H1 (cell line): Measurements from ENCODE around the gene PLSCR5. TPM values are rescaled to one million over a fixed set of nuclear protein-coding genes. Genes with fewer than 3 reads are reported as not detected.

Source experiments
- CTCF ChIA-PET: fragments of 300-600 bp; sonication (Branson Sonifier 250); formaldehyde crosslinking; loops from one replicate; lab custom pipeline; 2021; ENCODE audit not compliant: partially characterized antibody; lab: Charles Lee
- POLR2A ChIA-PET: fragments of 300-600 bp; sonication (Branson Sonifier 250); formaldehyde crosslinking; loops from one replicate; lab custom pipeline; 2021; ENCODE audit warnings: inconsistent platforms; ENCODE audit not compliant: partially characterized antibody; lab: Charles Lee
- DNase-seq, 2 experiments: peaks; one replicate each; pipeline versions ENCODE4 v3.0.0 to v3.0.0-alpha.2; 2010 to 2022; ENCODE audit warnings: low spot score in 2 of 2, low read depth in 1 of 2, mixed read lengths in 1 of 2
- FAIRE-seq: peaks from 2 replicates; lab custom pipeline; 2011; peaks lifted over from hg19 to GRCh38; lab: Jason Lieb, UNC
- H2AFZ ChIP-seq: 2 replicates; pipeline ENCODE4 v1.8.1; 2012; ENCODE audit warnings: low read length, inconsistent platforms
- H2AK5ac ChIP-seq: 2 replicates; pipeline ENCODE4 v1.6.1; 2013; ENCODE audit warnings: low read depth, low read length
- H2BK120ac ChIP-seq: replicated peaks from 2 replicates; pipeline ENCODE3; 2013; ENCODE audit warnings: low read depth, low read length, inconsistent platforms
- H2BK12ac ChIP-seq: 2 replicates; pipeline ENCODE4 v1.6.1; 2013; ENCODE audit warnings: low read depth, low read length
- H2BK15ac ChIP-seq: 2 replicates; pipeline ENCODE4 v1.6.1; 2013; ENCODE audit warnings: low read length
- H2BK20ac ChIP-seq: 2 replicates; pipeline ENCODE4 v1.6.1; 2013; ENCODE audit warnings: low read length
- H2BK5ac ChIP-seq: 2 replicates; pipeline ENCODE4 v1.6.1; 2013; ENCODE audit warnings: low read depth, low read length
- H3K14ac ChIP-seq: 2 replicates; pipeline ENCODE4 v1.6.1; 2013; ENCODE audit warnings: inconsistent platforms; ENCODE audit not compliant: insufficient read length
- H3K18ac ChIP-seq: 2 replicates; pipeline ENCODE4 v1.6.1; 2013; ENCODE audit warnings: low read length; ENCODE audit errors: extremely low read depth
- H3K23ac ChIP-seq: 2 replicates; pipeline ENCODE4 v1.6.1; 2013; ENCODE audit warnings: inconsistent platforms; ENCODE audit not compliant: insufficient read length
- H3K23me2 ChIP-seq: 2 replicates; pipeline ENCODE4 v1.6.1; 2013; ENCODE audit warnings: low read depth, low read length
- H3K27ac ChIP-seq: 2 replicates; pipeline ENCODE4 v1.6.1; 2011; ENCODE audit warnings: low read depth, low read length, inconsistent platforms
- H3K27me3 ChIP-seq, 4 experiments: replicated peaks in 1 of 4; 1 replicate in 1 of 4; 2 replicates in 3 of 4; pipeline versions ENCODE4 v1.6.1 to v1.8.1; 2011 to 2013; ENCODE audit warnings: low read length in 3 of 4, mild to moderate bottlenecking in 3 of 4, inconsistent platforms in 2 of 4, mixed read lengths in 2 of 4, moderate library complexity in 1 of 4; ENCODE audit not compliant: control insufficient read depth in 3 of 4, insufficient read depth in 3 of 4; ENCODE audit errors: extremely low read depth in 1 of 4
- H3K36me3 ChIP-seq, 4 experiments: 2 replicates each; pipeline versions ENCODE4 v1.6.1 to v1.8.1; 2011 to 2013; ENCODE audit warnings: mild to moderate bottlenecking in 4 of 4, low read length in 3 of 4, moderate library complexity in 2 of 4, control low read depth in 1 of 4, inconsistent platforms in 1 of 4; ENCODE audit not compliant: insufficient read depth in 4 of 4, control insufficient read depth in 2 of 4
- H3K4ac ChIP-seq: replicated peaks from 2 replicates; pipeline ENCODE3; 2013; ENCODE audit warnings: low read length, low read depth, mixed read lengths, inconsistent platforms; ENCODE audit not compliant: insufficient read length
- H3K4me1 ChIP-seq, 4 experiments: replicated peaks in 1 of 4; 1 replicate in 1 of 4; 2 replicates in 3 of 4; pipeline versions ENCODE4 v1.6.1 to v1.8.1; 2011 to 2013; ENCODE audit warnings: low read length in 3 of 4, inconsistent platforms in 2 of 4, mixed read lengths in 1 of 4; ENCODE audit not compliant: insufficient read depth in 4 of 4, control insufficient read depth in 3 of 4
- H3K4me2 ChIP-seq, 2 experiments: 2 replicates each; pipeline versions ENCODE4 v1.6.1 to v1.8.1; 2011 to 2013; ENCODE audit warnings: low read depth in 2 of 2, low read length in 2 of 2, control low read depth in 1 of 2, inconsistent platforms in 1 of 2, mild to moderate bottlenecking in 1 of 2; ENCODE audit not compliant: insufficient read depth in 1 of 2
- H3K4me3 ChIP-seq, 4 experiments: fragments of 200-600, 300-600 bp in 1 of 4; sonication (generic), shearing (Covaris generic), sonication (Bioruptor Twin) in 1 of 4; 2 replicates each; pipeline versions ENCODE4 v1.5.1 to v1.8.1; 2011 to 2016; ENCODE audit warnings: low read length in 4 of 4, low read depth in 3 of 4, control low read depth in 2 of 4, inconsistent platforms in 2 of 4, mild to moderate bottlenecking in 2 of 4, mixed read lengths in 1 of 4, moderate library complexity in 1 of 4; ENCODE audit not compliant: insufficient read depth in 2 of 4; ENCODE audit errors: extremely low read depth in 1 of 4
- H3K56ac ChIP-seq: replicated peaks from 2 replicates; pipeline ENCODE3; 2013; ENCODE audit warnings: low read depth, mild to moderate bottlenecking, mixed read lengths, low read length, inconsistent platforms; ENCODE audit not compliant: insufficient read length
- H3K79me1 ChIP-seq: 2 replicates; pipeline ENCODE4 v1.6.1; 2013; ENCODE audit warnings: low read depth, low read length, control low read depth
- H3K79me2 ChIP-seq, 2 experiments: 2 replicates each; pipeline versions ENCODE4 v1.6.1 to v1.8.1; 2012 to 2013; ENCODE audit warnings: low read length in 2 of 2, mild to moderate bottlenecking in 2 of 2, inconsistent platforms in 1 of 2; ENCODE audit not compliant: insufficient read depth in 2 of 2, control insufficient read depth in 1 of 2
- H3K9ac ChIP-seq, 4 experiments: replicated peaks in 1 of 4; 1 replicate in 1 of 4; 2 replicates in 3 of 4; pipeline versions ENCODE4 v1.6.1 to v1.8.1; 2011 to 2013; ENCODE audit warnings: low read depth in 3 of 4, low read length in 3 of 4, control low read depth in 2 of 4, mild to moderate bottlenecking in 2 of 4, moderate library complexity in 2 of 4, inconsistent platforms in 1 of 4; ENCODE audit errors: extremely low read depth in 1 of 4
- H3K9me3 ChIP-seq, 2 experiments: 2 replicates each; pipeline versions ENCODE4 v1.6.1 to v1.8.1; 2012 to 2013; ENCODE audit warnings: mild to moderate bottlenecking in 2 of 2, moderate library complexity in 2 of 2, control low read depth in 1 of 2, inconsistent platforms in 1 of 2, low read depth in 1 of 2, low read length in 1 of 2, mixed read lengths in 1 of 2; ENCODE audit not compliant: insufficient read depth in 2 of 2
- H4K20me1 ChIP-seq, 2 experiments: replicated peaks in 1 of 2; 2 replicates each; pipeline versions ENCODE3 to v1.8.1; 2011 to 2013; ENCODE audit warnings: inconsistent platforms in 2 of 2, low read length in 2 of 2, mild to moderate bottlenecking in 1 of 2; ENCODE audit not compliant: insufficient read depth in 2 of 2, control insufficient read depth in 1 of 2
- H4K5ac ChIP-seq: 2 replicates; pipeline ENCODE4 v1.6.1; 2013; ENCODE audit warnings: low read length, low read depth, mixed read lengths, inconsistent platforms; ENCODE audit not compliant: insufficient read length
- H4K8ac ChIP-seq: 2 replicates; pipeline ENCODE4 v1.8.0; 2013; ENCODE audit warnings: mild to moderate bottlenecking, moderate library complexity, low read length, inconsistent platforms; ENCODE audit not compliant: insufficient read depth; ENCODE audit errors: extremely low read depth
- H4K91ac ChIP-seq: replicated peaks from 2 replicates; pipeline ENCODE3; 2013; ENCODE audit warnings: low read length, mixed read lengths, inconsistent platforms; ENCODE audit not compliant: insufficient read length
- ATF2 ChIP-seq: IDR thresholded peaks from 2 replicates; pipeline ENCODE4 v1.6.1; 2012; ENCODE audit warnings: low read length, inconsistent platforms
- GABPA ChIP-seq: IDR thresholded peaks from 2 replicates; pipeline ENCODE4 v1.6.1; 2011; ENCODE audit warnings: mild to moderate bottlenecking, low read length, moderate library complexity, borderline replicate concordance; ENCODE audit not compliant: insufficient read depth
- SP4 ChIP-seq: IDR thresholded peaks from 2 replicates; pipeline ENCODE4 v1.6.1; 2012; ENCODE audit warnings: low read length, inconsistent platforms
- TAF7 ChIP-seq: optimal IDR thresholded peaks from 2 replicates; pipeline ENCODE3; 2011; ENCODE audit warnings: low read depth, mild to moderate bottlenecking, inconsistent platforms, low read length, moderate library complexity, borderline replicate concordance
- TEAD4 ChIP-seq: IDR thresholded peaks from 2 replicates; pipeline ENCODE4 v1.6.1; 2012; ENCODE audit warnings: low read depth, low read length, inconsistent platforms, mixed read lengths
- polyA plus RNA-seq, 7 experiments: library from polyadenylated mRNA; depleted of rRNA in 3 of 7; stranded (reverse) in 5 of 7; unstranded in 2 of 7; fragments of >200 nt in 5 of 7; fragments of 200-250 nt in 2 of 7; gene quantifications; 1 replicate in 5 of 7; 2 replicates in 1 of 7; 4 replicates in 1 of 7; pipeline versions ENCODE4 v1.2.1 to v1.2.3, GENCODE V29; 2011 to 2013; ENCODE audit warnings: missing spikeins in 2 of 7, mixed read lengths in 2 of 7
- total RNA-seq: library from RNA; stranded (reverse); fragmentation: NEBNext Ultra II Directional; extraction: Animal tissue kit (Norgen Biotek cat#: 25700); gene quantifications from 2 replicates; pipeline ENCODE4 v1.2.1, GENCODE V29; 2021

Gene PLSCR5
- total and polyA plus RNA-seq, 2 of the 8 experiments (the other 6 are each of a cell fraction or from before 2014, with no cell fraction given) = not detected

- FAIRE-seq = no peak
Measured at GRCh38 chr3:146581951-146582467, 23.1 kb downstream of the PLSCR5 start.

More at GRCh38 chr3:146581951-146582467, 23.1 kb downstream of the PLSCR5 start:
- DNase-seq = no peak
- Histone ChIP-seq H3K79me2 (no peaks in the 10 kb centered on the region), H3K27ac (no peak overlapping the region), H3K4me3 (peak overlapping the region in 1 of 4 experiments; percentile 17; a peak in 1 of 8 replicates), H3K4ac (no peak overlapping the region), H4K8ac (no peak overlapping the region), H2BK20ac (no peak overlapping the region), H4K20me1 (no peaks in the 10 kb centered on the region), H3K9me3 (peaks cover 13 to 17% of the 10 kb centered on the region in 2 experiments), H2BK12ac (no peak overlapping the region), H2AK5ac (no peak overlapping the region), H2AFZ (peak overlapping the region; percentile 72; the same call in 1 of the 2 replicates), H3K18ac (no peak overlapping the region), H4K5ac (no peak overlapping the region), H3K23me2 (no peaks in the 10 kb centered on the region), H3K4me2 (no peak overlapping the region), H3K14ac (no peak overlapping the region), H3K27me3 (no peaks in the 10 kb centered on the region), H3K9ac (no peak overlapping the region), H3K36me3 (peaks cover 0 to 15% (median 5%) of the 10 kb centered on the region in 4 experiments; a peak in 3 of 8 replicates)
- POLR2A ChIA-PET = no interaction called here
- TF ChIP-seq TEAD4 (no peak), ATF2 (no peak), GABPA (no peak), TAF7 (no peak), SP4 (no peak)
- TF ChIP-seq, all 59 proteins: peak for 0
- no peak overlapping the region for H2BK120ac ChIP-seq
- no peaks in the 10 kb centered on the region for H3K4me1 ChIP-seq
- peak overlapping the region; percentile 29; the same call in 1 of the 2 replicates for H2BK5ac ChIP-seq
- no peaks in the 10 kb centered on the region for H3K79me1 ChIP-seq
- CTCF ChIA-PET = interaction anchor here (0.6 to 4.9 kb wide), 6 partner anchors 13 to 484 kb away, joined by 3 to 30 read pairs (median 4); no protein-coding TSS in a partner anchor
- no peak overlapping the region for H4K91ac ChIP-seq
- H3K23ac ChIP-seq = no peak overlapping the region
- H2BK15ac ChIP-seq = no peak overlapping the region
- H3K56ac ChIP-seq = no peak overlapping the region
